HepG2 (cell line): ENCODE results near the gene TMEM252.

Experiments used
- ELF4 ChIP-seq: sonication (generic); formaldehyde crosslinking; IDR thresholded peaks from 2 replicates; pipeline ENCODE4 v1.5.0; 2020; ENCODE audit warnings: missing genetic modification reagents, mild to moderate bottlenecking, moderate library complexity, borderline replicate concordance
- KLF6 ChIP-seq: IDR thresholded peaks from 2 replicates; pipeline ENCODE4 v1.8.0; 2016; ENCODE audit warnings: missing biosample characterization, missing genetic modification reagents
- MAFF ChIP-seq: IDR thresholded peaks from 2 replicates; pipeline ENCODE4 v1.6.1; 2011; ENCODE audit warnings: low read depth, low read length, improper control_type of control experiment
- PCBP1 ChIP-seq: fragments of 200-400 bp; formaldehyde crosslinking; IDR thresholded peaks from 2 replicates; pipeline ENCODE4 v1.6.1; 2017; ENCODE audit warnings: mild to moderate bottlenecking, low read depth, low read length, borderline replicate concordance
- POLR2AphosphoS5 ChIP-seq: IDR thresholded peaks from 2 replicates; pipeline ENCODE4 v1.6.1; 2012; ENCODE audit warnings: low read depth, low read length
- RNF2 ChIP-seq: fragments of 450-650 bp; conservative IDR thresholded peaks from 2 replicates; pipeline ENCODE4 v1.6.1; 2016; ENCODE audit warnings: low read depth
- SNAPC5 ChIP-seq: sonication (generic); formaldehyde crosslinking; IDR thresholded peaks from 2 replicates; pipeline ENCODE4 v1.8.1; 2023; ENCODE audit warnings: mild to moderate bottlenecking, missing genetic modification reagents, borderline replicate concordance
- SOX6 ChIP-seq, 2 experiments: fragments of 450-650 bp in 1 of 2; sonication (generic) in 1 of 2; formaldehyde crosslinking in 1 of 2; IDR thresholded peaks; 2 replicates each; pipeline versions ENCODE4 v1.4.0 to v1.6.1; 2017 to 2020; ENCODE audit warnings: antibody characterized with exemption in 1 of 2, mild to moderate bottlenecking in 1 of 2, missing genetic modification reagents in 1 of 2
- SRF ChIP-seq: IDR thresholded peaks from 2 replicates; pipeline ENCODE4 v1.6.1; 2011; ENCODE audit warnings: mild to moderate bottlenecking, low read depth, low read length, moderate library complexity
- STAG1 ChIP-seq: sonication (generic); formaldehyde crosslinking; IDR thresholded peaks from 2 replicates; pipeline ENCODE4 v1.4.0; 2020; ENCODE audit warnings: missing genetic modification reagents
- TCF7L2 ChIP-seq: IDR thresholded peaks from 2 replicates; pipeline ENCODE4 v1.6.1; 2011; ENCODE audit warnings: mild to moderate bottlenecking, low read depth, low read length, moderate library complexity
- ZNF326 ChIP-seq: sonication (generic); formaldehyde crosslinking; IDR thresholded peaks from 2 replicates; pipeline ENCODE4 v1.4.0; 2020; ENCODE audit warnings: missing genetic modification reagents, borderline replicate concordance
- ZNF75D ChIP-seq: sonication (generic); formaldehyde crosslinking; IDR thresholded peaks from 2 replicates; pipeline ENCODE4 v1.8.1; 2023; ENCODE audit warnings: missing genetic modification reagents, mild to moderate bottlenecking, borderline replicate concordance
- ZNF761 ChIP-seq: sonication (generic); formaldehyde crosslinking; conservative IDR thresholded peaks from 2 replicates; pipeline ENCODE4 v1.4.0; 2020; ENCODE audit warnings: mild to moderate bottlenecking, missing genetic modification reagents

GRCh38 chr9:68558545-68558944 lies 17.9 kb upstream of the TMEM252 start:
- TF ChIP-seq ZNF326 (CRISPR knock-in tag) (no peak), MAFF (no peak), ZNF75D (CRISPR knock-in tag) (no peak), RNF2 (no peak), SRF (no peak), SNAPC5 (CRISPR knock-in tag) (no peak), POLR2AphosphoS5 (no peak), STAG1 (no peak), ZNF761 (no peak), PCBP1 (no peak), TCF7L2 (no peak), ELF4 (CRISPR knock-in tag) (no peak), KLF6 (CRISPR knock-in tag) (no peak), SOX6 (IDR thresholded peaks at IDR 0.05) (no peak), SOX6 (CRISPR knock-in tag; IDR thresholded peaks at IDR 0.05) (no peak)
